Measurements from ENCODE around the gene RAB5IF. TPM values are rescaled to one million over a fixed set of nuclear protein-coding genes. Genes with fewer than 3 reads are reported as not detected.
A peak's percentile ranks its signal among the peaks of the same experiment; 100 is the strongest.

The RAB5IF gene
- total and polyA plus RNA-seq, 2 of the 13 experiments (the other 11 are each of a cell fraction or from before 2014, with no cell fraction given), result 261 to 305 TPM

- TF ChIP-seq AKNA (CRISPR knock-in tag; IDR thresholded peaks at IDR 0.05; ENCODE audit: borderline replicate concordance) (no peak), JUND (CRISPR knock-in tag; IDR thresholded peaks at IDR 0.05) (no peak), RELA (CRISPR knock-in tag; IDR thresholded peaks at IDR 0.05) (no peak), MIER3 (CRISPR knock-in tag; IDR thresholded peaks at IDR 0.05; ENCODE audit: borderline replicate concordance) (no peak), BCL3 (CRISPR knock-in tag; IDR thresholded peaks at IDR 0.05) (no peak), FOSL2 (CRISPR knock-in tag; IDR thresholded peaks at IDR 0.05) (0 out of 2 replicates have a peak, but pooled peaks have one; percentile 2), HOXA3 (CRISPR knock-in tag; IDR thresholded peaks at IDR 0.05) (no peak), FOXC1 (CRISPR knock-in tag; IDR thresholded peaks at IDR 0.05; ENCODE audit: borderline replicate concordance) (0 out of 2 replicates have a peak, but pooled peaks have one; percentile 19), ZNF224 (CRISPR knock-in tag; IDR thresholded peaks at IDR 0.05) (no peak), U2AF1 (optimal IDR thresholded peaks at IDR 0.05; ENCODE audit: low read depth, low read length) (no peak), KLF16 (CRISPR knock-in tag; IDR thresholded peaks at IDR 0.05) (no peak), ZNF3 (CRISPR knock-in tag; IDR thresholded peaks at IDR 0.05) (0 out of 2 replicates have a peak, but pooled peaks have one; percentile 8)
- TF ChIP-seq, protein P1, sequence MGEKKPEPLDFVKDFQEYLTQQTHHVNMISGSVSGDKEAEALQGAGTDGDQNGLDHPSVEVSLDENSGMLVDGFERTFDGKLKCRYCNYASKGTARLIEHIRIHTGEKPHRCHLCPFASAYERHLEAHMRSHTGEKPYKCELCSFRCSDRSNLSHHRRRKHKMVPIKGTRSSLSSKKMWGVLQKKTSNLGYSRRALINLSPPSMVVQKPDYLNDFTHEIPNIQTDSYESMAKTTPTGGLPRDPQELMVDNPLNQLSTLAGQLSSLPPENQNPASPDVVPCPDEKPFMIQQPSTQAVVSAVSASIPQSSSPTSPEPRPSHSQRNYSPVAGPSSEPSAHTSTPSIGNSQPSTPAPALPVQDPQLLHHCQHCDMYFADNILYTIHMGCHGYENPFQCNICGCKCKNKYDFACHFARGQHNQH (CRISPR knock-in tag; IDR thresholded peaks at IDR 0.05), result no peak; the same call in 1 of the 2 replicates
- TF ChIP-seq, protein P2, sequence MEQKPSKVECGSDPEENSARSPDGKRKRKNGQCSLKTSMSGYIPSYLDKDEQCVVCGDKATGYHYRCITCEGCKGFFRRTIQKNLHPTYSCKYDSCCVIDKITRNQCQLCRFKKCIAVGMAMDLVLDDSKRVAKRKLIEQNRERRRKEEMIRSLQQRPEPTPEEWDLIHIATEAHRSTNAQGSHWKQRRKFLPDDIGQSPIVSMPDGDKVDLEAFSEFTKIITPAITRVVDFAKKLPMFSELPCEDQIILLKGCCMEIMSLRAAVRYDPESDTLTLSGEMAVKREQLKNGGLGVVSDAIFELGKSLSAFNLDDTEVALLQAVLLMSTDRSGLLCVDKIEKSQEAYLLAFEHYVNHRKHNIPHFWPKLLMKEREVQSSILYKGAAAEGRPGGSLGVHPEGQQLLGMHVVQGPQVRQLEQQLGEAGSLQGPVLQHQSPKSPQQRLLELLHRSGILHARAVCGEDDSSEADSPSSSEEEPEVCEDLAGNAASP (CRISPR knock-in tag; IDR thresholded peaks at IDR 0.05; ENCODE audit: borderline replicate concordance), result no peak
- TF ChIP-seq, protein P3, sequence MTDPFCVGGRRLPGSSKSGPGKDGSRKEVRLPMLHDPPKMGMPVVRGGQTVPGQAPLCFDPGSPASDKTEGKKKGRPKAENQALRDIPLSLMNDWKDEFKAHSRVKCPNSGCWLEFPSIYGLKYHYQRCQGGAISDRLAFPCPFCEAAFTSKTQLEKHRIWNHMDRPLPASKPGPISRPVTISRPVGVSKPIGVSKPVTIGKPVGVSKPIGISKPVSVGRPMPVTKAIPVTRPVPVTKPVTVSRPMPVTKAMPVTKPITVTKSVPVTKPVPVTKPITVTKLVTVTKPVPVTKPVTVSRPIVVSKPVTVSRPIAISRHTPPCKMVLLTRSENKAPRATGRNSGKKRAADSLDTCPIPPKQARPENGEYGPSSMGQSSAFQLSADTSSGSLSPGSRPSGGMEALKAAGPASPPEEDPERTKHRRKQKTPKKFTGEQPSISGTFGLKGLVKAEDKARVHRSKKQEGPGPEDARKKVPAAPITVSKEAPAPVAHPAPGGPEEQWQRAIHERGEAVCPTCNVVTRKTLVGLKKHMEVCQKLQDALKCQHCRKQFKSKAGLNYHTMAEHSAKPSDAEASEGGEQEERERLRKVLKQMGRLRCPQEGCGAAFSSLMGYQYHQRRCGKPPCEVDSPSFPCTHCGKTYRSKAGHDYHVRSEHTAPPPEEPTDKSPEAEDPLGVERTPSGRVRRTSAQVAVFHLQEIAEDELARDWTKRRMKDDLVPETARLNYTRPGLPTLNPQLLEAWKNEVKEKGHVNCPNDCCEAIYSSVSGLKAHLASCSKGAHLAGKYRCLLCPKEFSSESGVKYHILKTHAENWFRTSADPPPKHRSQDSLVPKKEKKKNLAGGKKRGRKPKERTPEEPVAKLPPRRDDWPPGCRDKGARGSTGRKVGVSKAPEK (CRISPR knock-in tag; IDR thresholded peaks at IDR 0.05; ENCODE audit: borderline replicate concordance), result no peak
These were observed 27.8 kb downstream of the RAB5IF start (continued) for GRCh38 chr20:36633285-36633772.

All from HepG2 (cell line).